Fibroblast of lung (primary cell): Measurements from ENCODE around the gene CCDC33. TPM values are rescaled to one million over a fixed set of nuclear protein-coding genes. Genes with fewer than 3 reads are reported as not detected.

Source experiments
- DNase-seq, 2 donors: peaks; one replicate each; pipeline versions ENCODE4 v3.0.0 to v3.0.0-alpha.2; 2010; ENCODE audit warnings: low read depth in 2 of 2
- H2AFZ ChIP-seq: 2 replicates; pipeline ENCODE4 v1.5.1; 2012; ENCODE audit warnings: low read length, control low read depth, inconsistent platforms
- H3K27ac ChIP-seq: 2 replicates; pipeline ENCODE4 v1.5.1; 2011; ENCODE audit warnings: low read length, control low read depth; ENCODE audit not compliant: insufficient read depth
- H3K27me3 ChIP-seq: 2 replicates; pipeline ENCODE4 v1.5.1; 2011; ENCODE audit warnings: mild to moderate bottlenecking, low read length; ENCODE audit not compliant: control insufficient read depth, insufficient read depth
- H3K36me3 ChIP-seq: 2 replicates; pipeline ENCODE4 v1.5.1; 2011; ENCODE audit warnings: low read length; ENCODE audit not compliant: control insufficient read depth, insufficient read depth
- H3K4me1 ChIP-seq: 2 replicates; pipeline ENCODE4 v1.5.1; 2011; ENCODE audit warnings: low read length; ENCODE audit not compliant: control insufficient read depth, insufficient read depth; ENCODE audit errors: extremely low read depth
- H3K4me2 ChIP-seq: 2 replicates; pipeline ENCODE4 v1.5.1; 2011; ENCODE audit warnings: low read length, control low read depth; ENCODE audit not compliant: insufficient read depth; ENCODE audit errors: extremely low read depth
- H3K4me3 ChIP-seq, 4 experiments: fragments of 200-600 bp in 1 of 4; sonication (generic) in 1 of 4; replicated peaks in 1 of 4; 2 replicates each; pipeline ENCODE4 v1.5.1; 2011 to 2016; ENCODE audit warnings: low read length in 4 of 4, low read depth in 3 of 4, mild to moderate bottlenecking in 3 of 4, control low read depth in 2 of 4, inconsistent platforms in 1 of 4, mixed read lengths in 1 of 4; ENCODE audit not compliant: insufficient read depth in 1 of 4; ENCODE audit errors: control extremely low read depth in 1 of 4
- H3K79me2 ChIP-seq: 2 replicates; pipeline ENCODE4 v1.5.1; 2012; ENCODE audit warnings: mild to moderate bottlenecking, low read length, inconsistent platforms; ENCODE audit not compliant: control insufficient read depth, insufficient read depth
- H3K9ac ChIP-seq: 2 replicates; pipeline ENCODE4 v1.5.1; 2011; ENCODE audit warnings: mild to moderate bottlenecking, low read length, control low read depth; ENCODE audit not compliant: insufficient read depth
- H3K9me3 ChIP-seq: 2 replicates; pipeline ENCODE4 v1.5.1; 2012; ENCODE audit warnings: low read depth, low read length; ENCODE audit not compliant: control insufficient read depth, insufficient read depth
- H4K20me1 ChIP-seq: 2 replicates; pipeline ENCODE4 v1.5.1; 2011; ENCODE audit warnings: low read length; ENCODE audit not compliant: control insufficient read depth, insufficient read depth; ENCODE audit errors: extremely low read depth
- EZH2 ChIP-seq: IDR thresholded peaks from 2 replicates; pipeline ENCODE4 v1.5.1; 2012; ENCODE audit warnings: low read length, control low read depth, mild to moderate bottlenecking; ENCODE audit errors: missing control alignments
- polyA plus RNA-seq, 2 donors: library from polyadenylated mRNA; depleted of rRNA in 1 of 2; stranded (reverse) in 1 of 2; unstranded in 1 of 2; fragments of >200 nt; gene quantifications; 2 replicates each; pipeline ENCODE4 v1.2.1, GENCODE V29; 2011 to 2012; ENCODE audit warnings: missing spikeins in 1 of 2
- total RNA-seq: library from RNA; depleted of rRNA; stranded (reverse); fragments of >200 nt; gene quantifications from 2 replicates; pipeline ENCODE4 v1.2.1, GENCODE V29; 2014
- TF ChIP-seq, protein P1 (sequence below), 2 donors: IDR thresholded peaks in 1 of 2; conservative IDR thresholded peaks in 1 of 2; 1 replicate in 1 of 2; 2 replicates in 1 of 2; pipeline ENCODE4 v1.5.1; 2011 to 2012; ENCODE audit warnings: low read length in 2 of 2, control low read depth in 1 of 2, inconsistent platforms in 1 of 2, low read depth in 1 of 2, mild to moderate bottlenecking in 1 of 2

Gene CCDC33
- total and polyA plus RNA-seq, 2 donors (not counting 1 experiment from before 2014, with no cell fraction given): not detected

DNA sequence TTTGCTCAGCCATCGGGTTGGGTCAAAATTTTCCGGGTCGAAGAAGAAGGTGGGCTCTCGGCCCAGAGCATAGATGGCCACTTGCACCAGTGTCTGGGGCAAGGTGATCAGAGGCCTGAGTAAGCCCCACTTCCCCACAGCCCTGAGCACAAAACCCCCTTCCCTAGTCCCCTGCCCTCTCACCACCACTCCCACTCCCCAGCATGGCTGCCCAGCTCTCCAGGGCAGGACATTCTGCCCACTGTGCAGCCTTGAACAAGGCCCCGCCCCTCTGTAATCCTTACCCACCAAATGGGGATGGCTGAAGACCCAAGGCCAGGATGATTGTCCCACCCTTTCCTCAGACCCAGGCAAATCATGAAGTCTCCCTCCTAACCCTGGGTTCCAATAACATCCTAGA lies 102.5 kb downstream of the CCDC33 start:
- no peak for DNase-seq
- no peaks in the 10 kb centered on the region for H3K36me3 ChIP-seq
- no peaks in the 10 kb centered on the region for H4K20me1 ChIP-seq
- no peaks in the 10 kb centered on the region for H3K4me1 ChIP-seq
- no peak overlapping the region for H3K4me3 ChIP-seq
- TF ChIP-seq EZH2: no peak
- TF ChIP-seq, protein P1, sequence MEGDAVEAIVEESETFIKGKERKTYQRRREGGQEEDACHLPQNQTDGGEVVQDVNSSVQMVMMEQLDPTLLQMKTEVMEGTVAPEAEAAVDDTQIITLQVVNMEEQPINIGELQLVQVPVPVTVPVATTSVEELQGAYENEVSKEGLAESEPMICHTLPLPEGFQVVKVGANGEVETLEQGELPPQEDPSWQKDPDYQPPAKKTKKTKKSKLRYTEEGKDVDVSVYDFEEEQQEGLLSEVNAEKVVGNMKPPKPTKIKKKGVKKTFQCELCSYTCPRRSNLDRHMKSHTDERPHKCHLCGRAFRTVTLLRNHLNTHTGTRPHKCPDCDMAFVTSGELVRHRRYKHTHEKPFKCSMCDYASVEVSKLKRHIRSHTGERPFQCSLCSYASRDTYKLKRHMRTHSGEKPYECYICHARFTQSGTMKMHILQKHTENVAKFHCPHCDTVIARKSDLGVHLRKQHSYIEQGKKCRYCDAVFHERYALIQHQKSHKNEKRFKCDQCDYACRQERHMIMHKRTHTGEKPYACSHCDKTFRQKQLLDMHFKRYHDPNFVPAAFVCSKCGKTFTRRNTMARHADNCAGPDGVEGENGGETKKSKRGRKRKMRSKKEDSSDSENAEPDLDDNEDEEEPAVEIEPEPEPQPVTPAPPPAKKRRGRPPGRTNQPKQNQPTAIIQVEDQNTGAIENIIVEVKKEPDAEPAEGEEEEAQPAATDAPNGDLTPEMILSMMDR (conservative IDR thresholded peaks at IDR 0.05 in 1 of 2, IDR thresholded peaks at IDR 0.05 in 1 of 2; ENCODE audit: low read depth in 1 of 2, low read length in 2 of 2): no peak
- no peak overlapping the region for H3K4me2 ChIP-seq
- no peak overlapping the region for H3K27ac ChIP-seq
- H3K9me3 ChIP-seq: no peaks in the 10 kb centered on the region
- H3K27me3 ChIP-seq: no peaks in the 10 kb centered on the region
- no peak overlapping the region for H2AFZ ChIP-seq
- H3K9ac ChIP-seq: no peak overlapping the region
- no peaks in the 10 kb centered on the region for H3K79me2 ChIP-seq

DNA sequence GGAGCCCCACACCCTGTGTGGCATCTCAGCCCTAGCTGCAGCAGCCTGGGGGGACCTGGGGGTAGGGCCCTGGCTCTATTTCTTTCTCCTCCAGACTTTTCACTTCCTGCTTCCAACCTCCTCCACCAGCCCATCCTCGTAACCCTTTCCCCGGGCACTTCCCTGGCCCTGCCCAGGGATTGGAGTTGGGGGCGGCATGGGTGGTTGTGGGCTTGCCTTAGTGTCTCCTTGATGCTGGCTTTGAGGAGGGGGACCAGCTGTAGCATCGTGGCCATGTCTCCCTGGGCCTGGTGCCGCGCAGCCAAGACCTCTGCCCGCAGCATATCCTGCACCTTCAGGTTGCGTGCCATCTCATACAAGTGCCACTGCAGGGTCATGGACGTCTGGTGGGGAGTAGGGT lies 103.2 kb downstream of the CCDC33 start:
- Histone ChIP-seq H3K36me3 (no peaks in the 10 kb centered on the region), H3K4me2 (no peak overlapping the region), H3K27me3 (no peaks in the 10 kb centered on the region)

DNA sequence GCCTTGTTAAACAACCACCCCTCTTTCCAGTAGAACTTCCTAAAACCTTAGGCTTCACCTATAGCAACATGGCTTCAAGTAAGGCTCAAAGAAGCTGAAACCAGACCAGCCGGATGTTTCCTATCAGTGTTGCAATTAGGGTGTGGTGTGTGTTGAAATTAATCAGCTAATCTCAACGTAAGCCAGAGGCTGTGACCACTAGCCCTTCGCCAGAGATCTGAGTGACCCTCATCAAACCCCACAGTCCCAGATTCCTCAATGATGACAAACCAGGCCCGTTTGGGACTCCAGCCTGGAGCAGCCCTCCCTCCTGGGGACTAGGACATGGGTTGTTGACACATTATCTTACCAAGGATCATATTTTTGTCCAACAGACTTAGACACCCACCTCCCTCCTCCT lies 104.0 kb downstream of the CCDC33 start:
- H3K9me3 ChIP-seq: no peaks in the 10 kb centered on the region
- H2AFZ ChIP-seq: no peak overlapping the region
- H3K27ac ChIP-seq: no peak overlapping the region
- DNase-seq: peak; percentile 9 to 24
- no peaks in the 10 kb centered on the region for H4K20me1 ChIP-seq
- H3K4me3 ChIP-seq: no peak overlapping the region
- H3K79me2 ChIP-seq: no peaks in the 10 kb centered on the region
- no peaks in the 10 kb centered on the region for H3K36me3 ChIP-seq
- no peak overlapping the region for H3K4me2 ChIP-seq
- no peak overlapping the region for H3K9ac ChIP-seq
- H3K27me3 ChIP-seq: no peaks in the 10 kb centered on the region
- no peaks in the 10 kb centered on the region for H3K4me1 ChIP-seq
- TF ChIP-seq, protein P1 (conservative IDR thresholded peaks at IDR 0.05 in 1 of 2, IDR thresholded peaks at IDR 0.05 in 1 of 2; ENCODE audit: low read depth in 1 of 2, low read length in 2 of 2): no peak
- TF ChIP-seq EZH2: no peak

More for the DNA sequence above, 103.2 kb downstream of the CCDC33 start:
- H3K4me1 ChIP-seq: no peaks in the 10 kb centered on the region
- H2AFZ ChIP-seq: no peak overlapping the region
- no peaks in the 10 kb centered on the region for H3K79me2 ChIP-seq
- no peak overlapping the region for H3K9ac ChIP-seq
- no peaks in the 10 kb centered on the region for H4K20me1 ChIP-seq
- no peak for DNase-seq
- TF ChIP-seq, protein P1 (conservative IDR thresholded peaks at IDR 0.05 in 1 of 2, IDR thresholded peaks at IDR 0.05 in 1 of 2; ENCODE audit: low read depth in 1 of 2, low read length in 2 of 2): no peak
- TF ChIP-seq EZH2: no peak
- H3K9me3 ChIP-seq: no peaks in the 10 kb centered on the region
- no peak overlapping the region for H3K4me3 ChIP-seq
- no peak overlapping the region for H3K27ac ChIP-seq
